GM21786 (cell line): ENCODE results near the gene EEF1G.
"Not testable (repeated sequence)": the region's sequence is repeated elsewhere in the genome, so short reads cannot be mapped to it uniquely, and the experiment has no call there.

Experiments
- ATAC-seq: cut with Tn5 transposase; IDR thresholded peaks from one replicate; pipeline ENCODE4 v1.9.1; 2021; ENCODE audit not compliant: unreplicated experiment

The EEF1G gene, protein sequence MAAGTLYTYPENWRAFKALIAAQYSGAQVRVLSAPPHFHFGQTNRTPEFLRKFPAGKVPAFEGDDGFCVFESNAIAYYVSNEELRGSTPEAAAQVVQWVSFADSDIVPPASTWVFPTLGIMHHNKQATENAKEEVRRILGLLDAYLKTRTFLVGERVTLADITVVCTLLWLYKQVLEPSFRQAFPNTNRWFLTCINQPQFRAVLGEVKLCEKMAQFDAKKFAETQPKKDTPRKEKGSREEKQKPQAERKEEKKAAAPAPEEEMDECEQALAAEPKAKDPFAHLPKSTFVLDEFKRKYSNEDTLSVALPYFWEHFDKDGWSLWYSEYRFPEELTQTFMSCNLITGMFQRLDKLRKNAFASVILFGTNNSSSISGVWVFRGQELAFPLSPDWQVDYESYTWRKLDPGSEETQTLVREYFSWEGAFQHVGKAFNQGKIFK

DNA sequence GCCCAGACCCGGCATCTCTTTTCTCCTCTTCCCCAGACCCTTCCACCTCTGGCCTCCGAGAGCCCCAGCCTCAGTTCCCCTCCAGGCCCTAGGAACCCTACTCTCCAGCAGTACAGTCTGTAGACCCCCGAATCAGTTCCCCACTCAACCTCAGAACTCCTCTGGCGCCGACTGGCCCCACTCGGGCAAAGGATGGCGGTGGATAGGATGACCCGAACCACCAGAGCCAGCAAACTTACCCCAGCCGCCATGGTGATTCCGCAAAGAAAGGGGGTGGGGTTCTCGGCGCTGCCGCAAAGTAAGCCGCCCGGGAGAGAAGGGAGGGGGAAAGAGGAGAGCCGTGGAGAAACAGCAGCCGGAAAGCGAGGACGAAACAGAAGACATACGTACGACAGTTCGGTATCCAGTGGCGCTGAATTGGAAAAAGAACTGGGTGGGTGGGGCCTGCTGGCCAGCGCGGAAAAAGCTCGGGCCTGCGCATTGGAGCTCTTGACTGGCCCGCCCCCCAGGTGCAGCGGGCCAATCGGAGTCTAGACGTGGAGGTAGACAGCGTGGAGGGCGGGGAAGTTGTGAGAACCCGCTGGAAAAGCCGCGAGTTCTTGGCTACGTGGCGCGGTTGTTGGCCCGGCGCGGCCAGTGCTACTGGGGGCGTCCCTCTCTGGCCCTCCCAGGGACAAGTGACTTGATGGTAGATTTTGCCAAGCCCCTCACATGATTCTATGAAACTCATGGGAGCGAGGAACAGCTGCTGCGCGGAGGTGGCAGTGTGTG is at the start of gene EEF1G:
Gene EEF1G, minus strand, starts transcription at position 300 of the 771 bp plus-strand sequence. Its CDS starts 49 bp downstream, at position 251.
- ATAC-seq = peak; percentile 84

DNA sequence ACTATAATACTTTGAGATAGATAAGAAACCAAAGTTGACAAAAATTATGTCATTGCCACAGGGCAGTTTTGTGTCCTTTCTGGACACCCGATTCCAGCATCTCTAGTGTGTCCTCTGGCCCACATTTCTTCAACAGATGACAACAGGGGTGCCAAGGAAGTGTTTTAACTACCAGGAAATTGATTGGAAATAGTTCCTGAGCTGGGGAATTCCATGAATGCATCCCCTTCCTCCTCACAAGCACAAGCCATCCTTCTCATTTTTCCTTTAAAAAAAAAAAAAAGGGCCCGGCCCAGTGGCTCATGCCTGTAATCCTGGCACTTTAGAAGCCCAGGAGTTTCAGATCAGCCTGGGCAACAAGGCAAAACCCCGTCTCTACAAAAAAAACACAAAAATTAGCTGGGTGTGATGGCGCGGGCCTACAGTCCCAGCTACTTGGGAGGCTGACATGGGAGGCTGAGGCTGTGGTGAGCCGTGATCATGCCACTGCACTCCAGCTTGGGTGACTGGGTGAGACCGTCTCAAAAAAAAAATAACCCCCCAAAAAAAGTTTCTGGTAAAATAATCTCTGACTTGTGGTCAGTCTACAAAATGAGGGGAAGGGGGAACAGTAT is 48.9 kb upstream of the EEF1G start:
- no peak for ATAC-seq

DNA sequence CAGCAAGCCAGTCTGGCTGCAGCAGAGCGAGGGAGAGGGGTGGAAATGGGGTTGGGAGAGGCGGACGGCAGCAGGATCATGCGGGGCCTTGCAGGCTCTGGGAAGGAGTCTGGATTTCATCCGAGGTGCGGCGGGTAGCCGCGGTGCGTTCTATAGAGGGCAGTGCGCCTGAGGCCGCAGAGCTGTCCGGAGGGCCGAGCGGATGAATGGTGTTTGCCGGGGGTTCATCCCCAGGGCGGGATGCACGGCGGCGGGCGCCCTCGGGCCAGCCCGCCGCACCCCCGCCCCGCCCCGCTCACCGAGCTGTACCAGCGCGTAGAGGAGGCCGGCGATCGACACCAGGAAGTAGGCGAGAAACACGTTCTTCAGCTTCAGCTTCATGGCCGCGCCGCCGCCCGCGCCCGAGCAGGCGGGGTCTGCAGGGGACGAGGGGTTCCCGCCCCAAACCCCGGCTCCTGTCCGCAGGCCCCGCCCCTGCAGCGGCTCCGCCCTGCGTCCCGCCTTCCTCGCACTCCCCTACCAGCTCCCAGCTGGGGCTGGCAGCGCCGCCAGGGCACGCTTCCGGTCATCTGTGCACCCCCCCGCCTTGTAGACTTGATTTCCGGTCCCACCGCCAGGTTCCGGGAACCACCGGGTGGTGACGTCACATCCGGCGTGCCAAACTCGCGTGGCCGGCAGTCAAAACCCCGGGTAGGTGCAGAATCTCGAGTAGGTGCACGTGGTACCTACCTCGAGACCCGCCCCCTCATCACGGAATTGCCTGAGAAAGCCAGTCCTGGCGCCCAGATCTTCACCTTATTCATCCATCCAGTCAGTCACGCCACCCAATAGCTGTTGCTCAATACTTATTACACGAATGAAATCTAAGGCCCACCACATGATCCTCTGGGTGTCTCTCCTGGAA is 48.1 kb upstream of the EEF1G start, which contains the start of gene B3GAT3:
Gene B3GAT3, minus strand, starts transcription at position 420 of the 904 bp plus-strand sequence. Its CDS starts 39 bp downstream, at position 381.
- ATAC-seq = peak; percentile 97

GRCh38 chr11:62621027-62621566 is 47.4 kb upstream of the EEF1G start:
- no peak for ATAC-seq

- not testable (repeated sequence) for ATAC-seq
Observed at GRCh38 chr11:62616957-62617356, 43.3 kb upstream of the EEF1G start.

- no peak for ATAC-seq
Observed at GRCh38 chr11:62615521-62615920, 41.8 kb upstream of the EEF1G start.

GRCh38 chr11:62614275-62614674 is 40.6 kb upstream of the EEF1G start:
- no peak for ATAC-seq

DNA sequence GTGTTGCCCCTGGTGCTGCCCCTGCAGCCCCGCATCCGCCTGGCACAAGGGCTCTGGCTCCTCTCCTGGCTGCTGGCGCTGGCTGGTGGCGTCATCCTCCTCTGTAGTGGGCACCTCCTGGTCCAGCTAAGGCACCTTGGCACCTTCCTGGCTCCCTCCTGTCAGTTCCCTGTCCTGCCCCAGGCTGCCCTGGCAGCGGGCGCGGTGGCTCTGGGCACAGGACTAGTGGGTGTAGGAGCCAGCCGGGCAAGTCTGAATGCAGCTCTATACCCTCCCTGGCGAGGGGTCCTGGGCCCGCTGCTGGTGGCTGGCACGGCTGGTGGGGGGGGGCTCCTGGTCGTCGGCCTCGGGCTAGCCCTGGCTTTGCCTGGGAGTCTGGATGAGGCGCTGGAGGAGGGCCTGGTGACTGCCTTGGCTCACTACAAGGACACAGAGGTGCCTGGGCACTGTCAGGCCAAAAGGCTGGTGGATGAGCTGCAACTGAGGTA is 39.6 kb upstream of the EEF1G start:
- ATAC-seq = no peak

- ATAC-seq = peak; percentile 69
Observed at GRCh38 chr11:62612366-62613290, 38.9 kb upstream of the EEF1G start, which contains the start of the genes EML3 and ROM1. Gene EML3, minus strand, starts transcription at chr11:62612775. Its CDS starts 318 bp downstream, at chr11:62612457. Gene ROM1, plus strand, starts transcription at chr11:62613257. Its CDS starts 25 bp downstream, at chr11:62613282.

DNA sequence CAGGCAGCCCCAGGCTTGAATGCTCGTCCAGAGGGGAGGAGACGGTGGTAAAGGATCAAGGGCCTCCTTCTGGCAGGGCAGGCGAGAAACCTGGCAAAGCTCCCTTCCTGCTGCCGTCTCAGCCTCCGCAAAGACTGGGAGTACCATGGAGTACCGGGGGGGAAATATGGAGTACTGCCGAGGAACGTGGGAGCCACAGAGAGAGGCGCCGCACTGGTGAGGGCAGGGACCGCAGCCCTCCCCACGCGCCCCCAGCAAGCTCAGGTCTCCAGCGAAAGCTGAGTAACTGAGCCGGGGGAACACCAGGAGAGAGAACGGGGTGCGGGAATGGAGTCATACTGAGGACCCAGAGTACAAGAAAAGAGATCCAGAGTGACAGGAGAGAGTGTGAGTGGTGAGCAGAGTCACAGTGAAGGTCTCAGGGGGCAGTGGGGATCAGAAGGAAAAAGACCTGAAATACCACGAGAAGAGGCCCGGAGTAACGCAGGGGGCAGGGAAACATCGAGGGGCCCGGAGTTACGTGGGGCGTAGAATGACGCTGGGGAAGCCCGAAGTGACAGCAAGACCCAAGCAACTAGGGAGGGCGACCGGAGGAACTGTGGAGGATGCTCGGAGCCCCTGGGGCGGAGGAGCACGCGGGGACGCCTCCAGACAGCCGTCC is 38.1 kb upstream of the EEF1G start:
- ATAC-seq = peak; percentile 18

GRCh38 chr11:62610814-62611704 is 37.4 kb upstream of the EEF1G start:
- ATAC-seq = no peak

GRCh38 chr11:62610403-62610802 is 36.7 kb upstream of the EEF1G start:
- ATAC-seq = no peak

GRCh38 chr11:62608776-62609175 is 35.1 kb upstream of the EEF1G start:
- ATAC-seq = no peak

DNA sequence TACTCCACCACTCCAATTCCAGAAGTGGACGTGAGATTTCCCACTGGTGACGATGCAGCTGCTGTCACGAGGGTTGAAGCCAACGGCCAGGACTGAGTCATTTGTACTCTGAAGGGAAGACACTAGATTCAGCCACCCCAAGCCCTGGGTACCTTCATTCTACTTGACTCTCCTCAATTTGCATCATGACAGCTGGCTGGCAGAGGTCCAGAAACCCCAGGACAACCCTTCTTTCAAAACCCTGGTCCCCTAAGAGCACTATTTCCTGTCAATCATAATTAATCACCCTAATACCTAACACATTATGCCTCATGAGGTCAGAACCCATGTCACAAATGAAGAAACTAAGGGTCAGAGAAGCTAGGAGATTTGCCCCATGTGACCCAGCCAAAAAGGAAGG is 34.0 kb upstream of the EEF1G start:
- ATAC-seq = no peak

GRCh38 chr11:62605902-62606301 is 32.2 kb upstream of the EEF1G start:
- no peak for ATAC-seq

DNA sequence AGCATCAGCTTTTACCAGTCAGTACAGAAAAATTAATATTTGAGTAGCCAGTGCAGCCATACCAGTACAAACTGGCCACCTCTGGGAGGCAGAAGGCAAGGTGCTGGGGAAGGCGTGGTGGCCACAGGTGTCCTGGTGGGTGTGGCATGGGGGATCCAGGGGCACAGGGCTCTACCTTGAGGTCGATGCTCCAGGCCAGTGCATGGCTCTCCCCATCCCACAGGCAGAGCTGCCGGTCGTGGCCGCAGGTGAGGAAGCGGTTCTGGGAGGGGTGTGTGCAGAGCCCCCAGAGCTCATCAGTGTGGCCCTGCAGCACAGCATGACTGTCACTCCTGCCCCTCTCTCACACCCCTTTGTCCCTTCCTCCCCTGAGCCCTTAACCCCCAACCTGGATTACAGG is 31.8 kb upstream of the EEF1G start:
- no peak for ATAC-seq

- ATAC-seq = no peak
Observed at GRCh38 chr11:62604460-62605120, 30.9 kb upstream of the EEF1G start.
